Erythroblast (primary cell): ENCODE results near the gene RAC3.

Source experiments
- GATA1 ChIP-seq: IDR thresholded peaks from 2 replicates; pipeline ENCODE4 v1.6.1; 2011; ENCODE audit warnings: low read depth, mild to moderate bottlenecking, control low read depth, low read length, moderate library complexity
- POLR2A ChIP-seq: IDR thresholded peaks from 2 replicates; pipeline ENCODE4 v1.6.1; 2011; ENCODE audit warnings: mild to moderate bottlenecking, low read length

DNA sequence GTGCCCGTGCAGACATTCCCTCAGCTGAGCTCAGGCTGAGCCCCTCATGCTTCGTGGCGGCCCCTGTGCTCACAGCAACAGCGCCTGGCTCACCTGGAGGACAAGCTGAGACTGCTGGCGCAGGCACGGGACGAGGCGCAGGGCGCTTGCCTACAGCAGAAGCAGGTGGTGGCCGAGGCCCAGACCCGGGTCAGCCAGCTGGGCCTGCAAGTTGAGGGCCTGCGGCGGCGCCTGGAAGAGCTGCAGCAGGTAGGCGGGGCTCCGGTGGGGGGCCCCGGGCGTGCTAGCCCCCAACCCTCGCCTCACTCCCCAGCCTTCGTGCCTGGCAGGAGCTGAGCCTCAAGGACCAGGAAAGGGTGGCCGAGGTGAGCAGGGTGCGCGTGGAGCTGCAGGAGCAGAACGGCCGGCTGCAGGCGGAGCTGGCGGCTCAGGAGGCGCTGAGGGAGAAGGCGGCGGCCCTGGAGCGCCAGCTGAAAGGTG lies 1.4 kb upstream of the RAC3 start:
- TF ChIP-seq POLR2A (no peak), GATA1 (no peak)
